ENCODE results near the gene FBXL7.

GRCh38 chr5:15715535-15715934 is 215.6 kb downstream of the FBXL7 start:
- TF ChIP-seq PATZ1 (CRISPR knock-in tag; IDR thresholded peaks at IDR 0.05; ENCODE audit: borderline replicate concordance), result no peak
- TF ChIP-seq GLIS3 (CRISPR knock-in tag; IDR thresholded peaks at IDR 0.05), result no peak
